SK-N-SH (cell line): ENCODE measurements around the gene GNB5. TPM values are rescaled to one million over a fixed set of nuclear protein-coding genes. Genes with fewer than 3 reads are reported as not detected.

ENCODE experiments used
- CTCF ChIA-PET: fragments of 300-600, 350-600 bp; formaldehyde crosslinking; extraction: SDS; loops from one replicate; lab custom pipeline; 2021; lab: Yijun Ruan, JAX
- POLR2A ChIA-PET: fragments of 350-600 bp; sonication (Branson Sonifier 250); formaldehyde crosslinking; extraction: SDS; loops from one replicate; lab custom pipeline; 2020; ENCODE audit warnings: antibody characterized with exemption, inconsistent platforms; lab: Yijun Ruan, JAX
- DNase-seq: peaks from one replicate; pipeline ENCODE4 v3.0.0; 2012
- H2AFZ ChIP-seq: fragments of 200-600 bp; sonication (generic); 2 replicates; pipeline ENCODE4 v1.8.1; 2016; ENCODE audit warnings: antibody characterized with exemption, mild to moderate bottlenecking, low read depth
- H3F3A ChIP-seq: fragments of 200-600 bp; sonication (generic); replicated peaks from 2 replicates; pipeline ENCODE3; 2016; ENCODE audit warnings: antibody characterized with exemption, mild to moderate bottlenecking; ENCODE audit not compliant: insufficient read depth
- H3K27ac ChIP-seq, 2 experiments: fragments of 200-500 bp in 1 of 2; fragments of 200-600 bp in 1 of 2; sonication (Bioruptor generic) in 1 of 2; sonication (generic), shearing (Covaris generic) in 1 of 2; 2 replicates each; pipeline versions ENCODE4 v1.5.1 to v1.6.1; 2014 to 2016; ENCODE audit warnings: low read depth in 2 of 2, inconsistent platforms in 1 of 2, low read length in 1 of 2, mild to moderate bottlenecking in 1 of 2, mixed read lengths in 1 of 2
- H3K27me3 ChIP-seq: fragments of 200-600 bp; sonication (generic), shearing (Covaris generic); 2 replicates; pipeline ENCODE4 v1.6.1; 2016; ENCODE audit warnings: mixed run types; ENCODE audit not compliant: insufficient read depth
- H3K36me3 ChIP-seq, 2 experiments: fragments of 200-500 bp in 1 of 2; fragments of 200-600 bp in 1 of 2; sonication (Bioruptor generic) in 1 of 2; sonication (generic) in 1 of 2; replicated peaks in 1 of 2; 2 replicates each; pipeline versions ENCODE3 to v1.5.1; 2014 to 2016; ENCODE audit warnings: low read length in 1 of 2, mild to moderate bottlenecking in 1 of 2; ENCODE audit not compliant: insufficient read depth in 2 of 2, control insufficient read depth in 1 of 2
- H3K4me1 ChIP-seq, 2 experiments: fragments of 200-500 bp in 1 of 2; fragments of 200-600 bp in 1 of 2; sonication (Bioruptor generic) in 1 of 2; sonication (generic), shearing (Covaris generic) in 1 of 2; 2 replicates each; pipeline versions ENCODE4 v1.5.1 to v1.6.1; 2014 to 2016; ENCODE audit warnings: low read depth in 1 of 2, low read length in 1 of 2, mixed run types in 1 of 2; ENCODE audit not compliant: insufficient read depth in 2 of 2, control insufficient read depth in 1 of 2
- H3K4me2 ChIP-seq: fragments of 200-600 bp; sonication (generic), shearing (Covaris generic); 2 replicates; pipeline ENCODE4 v1.6.1; 2017; ENCODE audit warnings: mixed run types
- H3K4me3 ChIP-seq, 2 experiments: fragments of 200-500 bp in 1 of 2; fragments of 200-600 bp in 1 of 2; sonication (Bioruptor generic) in 1 of 2; sonication (generic), shearing (Covaris generic) in 1 of 2; 2 replicates each; pipeline versions ENCODE4 v1.5.1 to v1.8.1; 2014 to 2016; ENCODE audit warnings: low read depth in 2 of 2, inconsistent platforms in 1 of 2, low read length in 1 of 2, mild to moderate bottlenecking in 1 of 2, mixed read lengths in 1 of 2, moderate library complexity in 1 of 2
- H3K79me2 ChIP-seq: fragments of 200-600 bp; sonication (generic); 2 replicates; pipeline ENCODE4 v1.8.1; 2017; ENCODE audit warnings: mild to moderate bottlenecking; ENCODE audit not compliant: insufficient read depth
- H3K9ac ChIP-seq: fragments of 200-600 bp; sonication (generic); 2 replicates; pipeline ENCODE4 v1.6.1; 2017; ENCODE audit warnings: mixed run types
- H3K9me2 ChIP-seq: fragments of 200-600 bp; sonication (generic); 2 replicates; pipeline ENCODE4 v1.6.1; 2017; ENCODE audit warnings: mixed run types
- H3K9me3 ChIP-seq: fragments of 200-600 bp; sonication (generic); 2 replicates; pipeline ENCODE4 v1.6.1; 2017; ENCODE audit warnings: mixed run types, mild to moderate bottlenecking, moderate library complexity
- H4K20me1 ChIP-seq: fragments of 200-600 bp; sonication (generic); 2 replicates; pipeline ENCODE4 v1.6.1; 2017; ENCODE audit warnings: mild to moderate bottlenecking, mixed run types; ENCODE audit not compliant: insufficient read depth
- ELF1 ChIP-seq: IDR thresholded peaks from 2 replicates; pipeline ENCODE4 v1.4.0; 2012
- GABPA ChIP-seq: IDR thresholded peaks from 2 replicates; pipeline ENCODE4 v1.4.0; 2012; ENCODE audit warnings: low read depth, mild to moderate bottlenecking
- GATA2 ChIP-seq: sonication (generic); formaldehyde crosslinking; IDR thresholded peaks from 2 replicates; pipeline ENCODE4 v1.5.0; 2020; ENCODE audit warnings: mild to moderate bottlenecking, missing genetic modification reagents
- POLR2AphosphoS5 ChIP-seq: IDR thresholded peaks from 2 replicates; pipeline ENCODE4 v1.6.1; 2012; ENCODE audit warnings: low read depth, low read length
- RCOR1 ChIP-seq: fragments of 150-350 bp; IDR thresholded peaks from 2 replicates; pipeline ENCODE4 v1.6.1; 2017; ENCODE audit warnings: antibody characterized with exemption, low read length
- RXRA ChIP-seq: IDR thresholded peaks from 2 replicates; pipeline ENCODE4 v1.4.0; 2012; ENCODE audit warnings: low read depth, mild to moderate bottlenecking, borderline replicate concordance
- TCF12 ChIP-seq: IDR thresholded peaks from 2 replicates; pipeline ENCODE4 v1.4.0; 2012
- TEAD4 ChIP-seq: IDR thresholded peaks from 2 replicates; pipeline ENCODE4 v1.4.0; 2012; ENCODE audit warnings: mild to moderate bottlenecking, borderline replicate concordance; ENCODE audit not compliant: insufficient read depth
- WGBS: methylation state at CpG from one replicate; pipeline ENCODE4 v1.1.6; 2017; ENCODE audit warnings: low lambda C conversion rate; 5-methylcytosine and 5-hydroxymethylcytosine counted together
- polyA plus RNA-seq, 3 experiments: library from polyadenylated mRNA; depleted of rRNA; stranded (reverse); fragments of >200 nt; gene quantifications; 2 replicates each; pipeline ENCODE4 v1.2.3, GENCODE V29; 2012
- TF ChIP-seq, protein P1 (sequence below): IDR thresholded peaks from 2 replicates; pipeline ENCODE4; 2012
- TF ChIP-seq, protein P2 (sequence below): fragments of 150-350 bp; IDR thresholded peaks from 2 replicates; pipeline ENCODE4 v1.6.1; 2017; ENCODE audit warnings: antibody characterized with exemption, low read length, low read depth, borderline replicate concordance
- TF ChIP-seq, protein P3 (sequence below): IDR thresholded peaks from 2 replicates; pipeline ENCODE4 v1.4.0; 2012; ENCODE audit warnings: low read depth

GNB5 gene
- polyA plus RNA-seq, 1 of the 3 experiments (the other 2 are of a cell fraction): 73.7 TPM

DNA sequence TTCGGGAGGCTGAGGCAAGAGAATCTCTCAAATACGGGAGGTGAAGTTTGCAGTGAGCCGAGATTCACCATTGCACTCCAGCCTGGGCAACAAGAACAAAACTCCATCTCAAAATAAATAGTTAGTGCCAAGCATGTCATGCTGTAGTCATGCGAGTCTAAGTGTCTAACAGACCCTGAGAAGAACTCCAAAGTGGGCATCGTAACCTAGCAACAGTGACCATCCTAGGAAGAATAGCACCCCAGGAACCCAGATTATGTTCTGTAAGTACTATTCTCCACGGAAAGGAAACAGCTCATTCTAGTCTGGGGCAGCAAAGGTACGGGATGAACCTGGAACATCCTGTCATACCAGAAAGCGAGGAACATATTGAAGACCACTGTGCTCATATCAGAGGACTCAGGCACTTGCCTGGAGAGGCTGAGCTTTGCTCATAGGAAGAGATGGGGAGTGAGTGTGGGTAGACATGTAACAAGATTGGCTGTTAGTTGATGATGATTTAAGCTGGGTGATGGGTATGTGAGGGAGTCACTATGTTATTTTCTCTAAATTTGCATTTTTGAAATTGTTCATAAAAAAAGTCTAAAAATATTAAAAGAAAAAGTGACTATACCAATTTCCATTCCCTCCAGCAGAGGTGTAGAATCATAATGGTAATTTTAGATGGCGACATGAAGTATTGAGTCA lies 110.3 kb downstream of the GNB5 start:
- H3K9me2 ChIP-seq: no peaks in the 10 kb centered on the region

DNA sequence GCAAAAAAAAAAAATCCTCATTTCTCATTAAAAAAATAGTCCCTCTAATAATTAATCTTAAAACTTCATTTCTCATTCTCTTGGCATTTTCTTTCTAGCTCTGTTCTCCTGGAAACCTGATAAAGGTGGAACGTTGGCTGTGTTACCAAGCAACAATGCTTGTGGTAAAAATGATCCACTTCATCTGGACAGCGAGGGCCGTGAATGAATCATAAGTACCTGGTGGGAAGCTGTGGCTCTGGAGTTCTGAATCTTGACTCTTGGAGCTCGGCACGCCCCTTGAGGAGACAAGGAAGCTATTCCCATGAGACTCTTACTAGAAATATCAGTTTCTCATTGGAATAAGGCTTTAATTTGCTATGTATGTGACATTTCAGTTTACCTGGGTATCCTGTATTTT lies 111.2 kb downstream of the GNB5 start:
- no peaks in the 10 kb centered on the region for H4K20me1 ChIP-seq
- H3F3A ChIP-seq: peaks cover 17% of the 10 kb centered on the region
- peaks cover 0 to 12% of the 10 kb centered on the region in 2 experiments; a peak in 2 of 4 replicates for H3K4me1 ChIP-seq
- WGBS: 72% methylated on average over 5 of the region's 5 CpGs
- no peak overlapping the region for H3K4me3 ChIP-seq
- H3K36me3 ChIP-seq: no peaks in the 10 kb centered on the region
- no peak overlapping the region for H3K27ac ChIP-seq
- POLR2A ChIA-PET: no interaction called here
- H2AFZ ChIP-seq: no peak overlapping the region
- DNase-seq: no peak
- TF ChIP-seq POLR2AphosphoS5: no peak
- no peak for TF ChIP-seq TEAD4
- TF ChIP-seq RXRA: no peak
- TF ChIP-seq, protein P1, sequence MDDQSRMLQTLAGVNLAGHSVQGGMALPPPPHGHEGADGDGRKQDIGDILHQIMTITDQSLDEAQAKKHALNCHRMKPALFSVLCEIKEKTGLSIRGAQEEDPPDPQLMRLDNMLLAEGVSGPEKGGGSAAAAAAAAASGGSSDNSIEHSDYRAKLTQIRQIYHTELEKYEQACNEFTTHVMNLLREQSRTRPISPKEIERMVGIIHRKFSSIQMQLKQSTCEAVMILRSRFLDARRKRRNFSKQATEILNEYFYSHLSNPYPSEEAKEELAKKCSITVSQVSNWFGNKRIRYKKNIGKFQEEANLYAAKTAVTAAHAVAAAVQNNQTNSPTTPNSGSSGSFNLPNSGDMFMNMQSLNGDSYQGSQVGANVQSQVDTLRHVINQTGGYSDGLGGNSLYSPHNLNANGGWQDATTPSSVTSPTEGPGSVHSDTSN: no peak
- no peak for TF ChIP-seq GABPA
- TF ChIP-seq RCOR1: no peak
- TF ChIP-seq, protein P2, sequence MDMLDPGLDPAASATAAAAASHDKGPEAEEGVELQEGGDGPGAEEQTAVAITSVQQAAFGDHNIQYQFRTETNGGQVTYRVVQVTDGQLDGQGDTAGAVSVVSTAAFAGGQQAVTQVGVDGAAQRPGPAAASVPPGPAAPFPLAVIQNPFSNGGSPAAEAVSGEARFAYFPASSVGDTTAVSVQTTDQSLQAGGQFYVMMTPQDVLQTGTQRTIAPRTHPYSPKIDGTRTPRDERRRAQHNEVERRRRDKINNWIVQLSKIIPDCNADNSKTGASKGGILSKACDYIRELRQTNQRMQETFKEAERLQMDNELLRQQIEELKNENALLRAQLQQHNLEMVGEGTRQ: no peak
- no peak for TF ChIP-seq TCF12
- no peak for TF ChIP-seq GATA2
- TF ChIP-seq, all 33 proteins: peak for 0
- no peaks in the 10 kb centered on the region for H3K27me3 ChIP-seq
- H3K79me2 ChIP-seq: no peaks in the 10 kb centered on the region
- H3K9ac ChIP-seq: no peak overlapping the region
- no peaks in the 10 kb centered on the region for H3K9me2 ChIP-seq
- H3K9me3 ChIP-seq: no peaks in the 10 kb centered on the region
- no peak overlapping the region for H3K4me2 ChIP-seq
- CTCF ChIA-PET: interaction anchor here (1.3 to 2.5 kb wide), 6 partner anchors 9 to 115 kb away, joined by 3 to 14 read pairs (median 6); no protein-coding TSS in a partner anchor

More for the DNA sequence above, 110.3 kb downstream of the GNB5 start:
- Histone ChIP-seq H3K4me1 (peaks cover 0 to 12% of the 10 kb centered on the region in 2 experiments; a peak in 2 of 4 replicates), H3F3A (peaks cover 17% of the 10 kb centered on the region), H3K27ac (no peak overlapping the region), H3K9me3 (0 out of 2 replicates have a peak, but pooled peaks cover 2% of the 10 kb centered on the region), H3K9ac (no peak overlapping the region)
- WGBS: 94% methylated on average over 9 of the region's 9 CpGs
- no peak for TF ChIP-seq TEAD4
- TF ChIP-seq, protein P3, sequence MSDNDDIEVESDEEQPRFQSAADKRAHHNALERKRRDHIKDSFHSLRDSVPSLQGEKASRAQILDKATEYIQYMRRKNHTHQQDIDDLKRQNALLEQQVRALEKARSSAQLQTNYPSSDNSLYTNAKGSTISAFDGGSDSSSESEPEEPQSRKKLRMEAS: no peak
- no peak for TF ChIP-seq ELF1
- TF ChIP-seq, all 33 proteins: peak for 0
- CTCF ChIA-PET: interaction anchor here (1.8 to 2.5 kb wide), 3 partner anchors 9 to 40 kb away, joined by 5 to 14 read pairs (median 6); no protein-coding TSS in a partner anchor
- H3K4me2 ChIP-seq: no peak overlapping the region
- no peak for DNase-seq
- H2AFZ ChIP-seq: no peak overlapping the region
- H4K20me1 ChIP-seq: no peaks in the 10 kb centered on the region
- H3K4me3 ChIP-seq: no peak overlapping the region
- no peaks in the 10 kb centered on the region for H3K36me3 ChIP-seq
- POLR2A ChIA-PET: no interaction called here
- no peaks in the 10 kb centered on the region for H3K27me3 ChIP-seq
- no peaks in the 10 kb centered on the region for H3K79me2 ChIP-seq
